GM23338 (cell line): ENCODE data around the gene ARPC2. TPM values are rescaled to one million over a fixed set of nuclear protein-coding genes. Genes with fewer than 3 reads are reported as not detected.

ENCODE experiments used
- ATAC-seq: fragments of 200-7000 bp; cut with Tn5 transposase; 3 replicates; pipeline ENCODE4 v1.9.1; 2020
- DNase-seq: peaks from one replicate; pipeline ENCODE4 v3.0.0-alpha.2; 2015; ENCODE audit warnings: low spot score
- H2AFZ ChIP-seq: fragments of 200-600 bp; sonication (generic); 2 replicates; pipeline ENCODE4 v1.8.0; 2016; ENCODE audit warnings: antibody characterized with exemption, mild to moderate bottlenecking, moderate library complexity
- H3F3A ChIP-seq: fragments of 200-600 bp; sonication (generic); replicated peaks from 2 replicates; pipeline ENCODE4 v1.8.0; 2017; ENCODE audit warnings: antibody characterized with exemption, mixed run types, low read depth
- H3K27ac ChIP-seq: fragments of 200-600 bp; sonication (generic); 2 replicates; pipeline ENCODE4 v1.6.1; 2016; ENCODE audit warnings: low read depth
- H3K27me3 ChIP-seq: fragments of 200-600 bp; sonication (generic); 2 replicates; pipeline ENCODE4 v1.8.0; 2016; ENCODE audit warnings: mild to moderate bottlenecking, mixed run types, moderate library complexity; ENCODE audit not compliant: insufficient read depth
- H3K36me3 ChIP-seq: fragments of 200-600 bp; sonication (generic); 2 replicates; pipeline ENCODE4 v1.8.0; 2016; ENCODE audit warnings: mild to moderate bottlenecking; ENCODE audit not compliant: insufficient read depth
- H3K4me1 ChIP-seq: fragments of 200-600 bp; sonication (generic); 2 replicates; pipeline ENCODE4 v1.8.0; 2016; ENCODE audit warnings: mild to moderate bottlenecking, moderate library complexity; ENCODE audit not compliant: insufficient read depth
- H3K4me2 ChIP-seq: fragments of 200-600 bp; sonication (generic); 2 replicates; pipeline ENCODE4 v1.7.1; 2017; ENCODE audit warnings: mixed run types
- H3K4me3 ChIP-seq: fragments of 200-600 bp; sonication (generic); 2 replicates; pipeline ENCODE4 v1.6.1; 2016; ENCODE audit warnings: mixed run types
- H3K79me2 ChIP-seq: fragments of 200-600 bp; sonication (generic); replicated peaks from 2 replicates; pipeline ENCODE4 v1.8.0; 2017; ENCODE audit warnings: mild to moderate bottlenecking; ENCODE audit not compliant: insufficient read depth
- H3K9me2 ChIP-seq: fragments of 200-600 bp; sonication (generic); 2 replicates; pipeline ENCODE4 v1.8.0; 2017; ENCODE audit not compliant: insufficient read depth
- H4K20me1 ChIP-seq: fragments of 200-600 bp; sonication (generic); replicated peaks from 2 replicates; pipeline ENCODE4 v1.8.0; 2017; ENCODE audit warnings: mild to moderate bottlenecking; ENCODE audit not compliant: insufficient read depth
- H3K27ac Mint-ChIP-seq: 2 replicates; pipeline ENCODE4 v1.8.0; 2020; ENCODE audit warnings: inconsistent platforms, mild to moderate bottlenecking, moderate library complexity, mixed read lengths
- H3K27me3 Mint-ChIP-seq: 3 replicates; pipeline ENCODE4 v1.8.0; 2022; ENCODE audit warnings: low read depth, mild to moderate bottlenecking, moderate library complexity, mixed read lengths, inconsistent platforms; ENCODE audit not compliant: insufficient read depth, poor library complexity
- H3K36me3 Mint-ChIP-seq: 3 replicates; pipeline ENCODE4 v1.8.0; 2021; ENCODE audit warnings: low read depth, mild to moderate bottlenecking, inconsistent platforms, moderate library complexity, mixed read lengths
- H3K4me1 Mint-ChIP-seq: 3 replicates; pipeline ENCODE4 v1.8.0; 2020; ENCODE audit warnings: mild to moderate bottlenecking, inconsistent platforms, mixed read lengths
- H3K4me3 Mint-ChIP-seq: 3 replicates; pipeline ENCODE4 v1.8.0; 2021; ENCODE audit warnings: moderate library complexity, mild to moderate bottlenecking, inconsistent platforms, mixed read lengths
- H3K9me3 Mint-ChIP-seq: 3 replicates; pipeline ENCODE4 v1.8.0; 2020; ENCODE audit warnings: moderate library complexity, mild to moderate bottlenecking, inconsistent platforms, mixed read lengths
- CREB1 ChIP-seq: fragments of 250-450 bp; sonication (Bioruptor Pico); IDR thresholded peaks from 2 replicates; pipeline ENCODE4 v1.5.0; 2020; ENCODE audit warnings: low read depth, mild to moderate bottlenecking, moderate library complexity
- EZH2 ChIP-seq: fragments of 200-600 bp; sonication (generic); IDR thresholded peaks from one replicate; pipeline ENCODE4 v1.8.0; 2017; ENCODE audit warnings: antibody characterized with exemption, mild to moderate bottlenecking, low read depth; ENCODE audit not compliant: unreplicated experiment
- EZH2phosphoT487 ChIP-seq: fragments of 200-600 bp; sonication (generic); IDR thresholded peaks from one replicate; pipeline ENCODE4 v1.8.1; 2018; ENCODE audit warnings: antibody characterized with exemption; ENCODE audit not compliant: unreplicated experiment
- JUNB ChIP-seq: IDR thresholded peaks from one replicate; pipeline ENCODE4 v1.6.1; 2016; ENCODE audit warnings: antibody characterized with exemption; ENCODE audit not compliant: unreplicated experiment
- NANOG ChIP-seq: IDR thresholded peaks from 2 replicates; pipeline ENCODE4 v1.6.1; 2016; ENCODE audit warnings: antibody characterized with exemption, borderline replicate concordance
- POLR2AphosphoS5 ChIP-seq: IDR thresholded peaks from 2 replicates; pipeline ENCODE4 v1.6.1; 2016; ENCODE audit warnings: antibody characterized with exemption, low read depth
- STAT1 ChIP-seq: IDR thresholded peaks from one replicate; pipeline ENCODE4 v1.6.1; 2016; ENCODE audit warnings: antibody characterized with exemption; ENCODE audit not compliant: unreplicated experiment
- ZNF114 ChIP-seq: fragments of 250-450 bp; sonication (Bioruptor Pico); IDR thresholded peaks from 2 replicates; pipeline ENCODE4 v1.5.0; 2020; ENCODE audit warnings: mild to moderate bottlenecking, moderate library complexity
- ZNF331 ChIP-seq: fragments of 250-450 bp; sonication (Bioruptor Pico); IDR thresholded peaks from 2 replicates; pipeline ENCODE4 v1.5.0; 2020; ENCODE audit warnings: low read depth, mild to moderate bottlenecking, moderate library complexity
- polyA plus RNA-seq: library from polyadenylated mRNA; unstranded; fragments of >200 nt; fragmentation: Nextera tagmentation; extraction: Ambion mirVana; gene quantifications from 2 replicates; pipeline ENCODE4 v1.2.1, GENCODE V29; 2016
- total RNA-seq: library from RNA; depleted of rRNA; stranded (reverse); fragments of >200 nt; shearing (Covaris generic); gene quantifications from 2 replicates; pipeline ENCODE4 v1.2.3, GENCODE V29; 2014
- TF ChIP-seq, protein P1 (sequence below), 2 experiments: fragments of 200-600 bp in 1 of 2; sonication (generic) in 1 of 2; conservative IDR thresholded peaks; 2 replicates each; pipeline versions ENCODE4 v1.5.1 to v1.6.1; 2016 to 2017; ENCODE audit warnings: antibody characterized with exemption in 2 of 2, low read depth in 2 of 2, mild to moderate bottlenecking in 2 of 2, moderate library complexity in 1 of 2
- TF ChIP-seq, protein P2 (sequence below): IDR thresholded peaks from 2 replicates; pipeline ENCODE4 v1.6.1; 2016; ENCODE audit warnings: antibody characterized with exemption
- TF ChIP-seq, protein P3 (sequence below): IDR thresholded peaks from one replicate; pipeline ENCODE4 v1.6.1; 2018; ENCODE audit warnings: antibody characterized with exemption; ENCODE audit not compliant: unreplicated experiment
- TF ChIP-seq, protein P4 (sequence below): fragments of 250-450 bp; sonication (Bioruptor Pico); IDR thresholded peaks from 2 replicates; pipeline ENCODE4 v1.5.0; 2020; ENCODE audit warnings: mild to moderate bottlenecking, moderate library complexity

Gene ARPC2
- total and polyA plus RNA-seq, 2 experiments from 2014 or later, result 217 to 271 TPM

DNA sequence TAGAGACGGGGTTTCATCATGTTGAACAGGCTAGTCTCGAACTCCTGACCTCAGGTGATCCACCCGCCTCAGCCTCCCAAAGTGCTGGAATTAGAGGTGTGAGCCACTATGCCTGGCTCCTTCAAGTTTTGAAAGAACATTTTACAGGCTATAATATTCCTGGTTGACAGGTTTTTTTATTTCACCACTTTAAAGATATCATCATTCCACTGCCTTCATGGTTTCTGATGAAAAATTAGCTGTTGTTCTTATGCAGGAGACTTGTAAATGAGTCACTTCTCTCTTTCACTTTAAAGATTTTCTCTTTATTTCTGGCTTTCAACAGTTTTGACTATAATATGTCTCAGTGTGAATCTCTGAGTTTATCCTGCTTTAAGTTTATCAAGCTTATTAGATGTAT lies 7.9 kb upstream of the ARPC2 start:
- Histone ChIP-seq H3K36me3 (no peaks in the 10 kb centered on the region), H2AFZ (no peak overlapping the region), H3K4me2 (no peak overlapping the region), H4K20me1 (no peaks in the 10 kb centered on the region), H3K27ac (no peak overlapping the region), H3K9me2 (peaks cover 6% of the 10 kb centered on the region; the same call in 1 of the 2 replicates), H3K79me2 (no peaks in the 10 kb centered on the region), H3K4me3 (no peak overlapping the region), H3F3A (no peaks in the 10 kb centered on the region), H3K4me1 (no peaks in the 10 kb centered on the region), H3K27me3 (no peaks in the 10 kb centered on the region)
- ATAC-seq (no peak), DNase-seq (no peak)
- Mint-ChIP-seq H3K27me3 (peaks cover 10% of the 10 kb centered on the region), H3K36me3 (no peaks in the 10 kb centered on the region), H3K4me1 (peaks cover 3% of the 10 kb centered on the region; the same call in 1 of the 3 replicates), H3K4me3 (no peak overlapping the region), H3K27ac (no peak overlapping the region), H3K9me3 (peaks cover 3% of the 10 kb centered on the region; the same call in 2 of the 3 replicates)
- TF ChIP-seq POLR2AphosphoS5 (no peak), NANOG (no peak), STAT1 (no peak), EZH2phosphoT487 (no peak), CREB1 (CRISPR knock-in tag) (no peak), ZNF331 (no peak), EZH2 (no peak), JUNB (no peak), ZNF114 (CRISPR knock-in tag) (no peak)
- TF ChIP-seq, protein P1, sequence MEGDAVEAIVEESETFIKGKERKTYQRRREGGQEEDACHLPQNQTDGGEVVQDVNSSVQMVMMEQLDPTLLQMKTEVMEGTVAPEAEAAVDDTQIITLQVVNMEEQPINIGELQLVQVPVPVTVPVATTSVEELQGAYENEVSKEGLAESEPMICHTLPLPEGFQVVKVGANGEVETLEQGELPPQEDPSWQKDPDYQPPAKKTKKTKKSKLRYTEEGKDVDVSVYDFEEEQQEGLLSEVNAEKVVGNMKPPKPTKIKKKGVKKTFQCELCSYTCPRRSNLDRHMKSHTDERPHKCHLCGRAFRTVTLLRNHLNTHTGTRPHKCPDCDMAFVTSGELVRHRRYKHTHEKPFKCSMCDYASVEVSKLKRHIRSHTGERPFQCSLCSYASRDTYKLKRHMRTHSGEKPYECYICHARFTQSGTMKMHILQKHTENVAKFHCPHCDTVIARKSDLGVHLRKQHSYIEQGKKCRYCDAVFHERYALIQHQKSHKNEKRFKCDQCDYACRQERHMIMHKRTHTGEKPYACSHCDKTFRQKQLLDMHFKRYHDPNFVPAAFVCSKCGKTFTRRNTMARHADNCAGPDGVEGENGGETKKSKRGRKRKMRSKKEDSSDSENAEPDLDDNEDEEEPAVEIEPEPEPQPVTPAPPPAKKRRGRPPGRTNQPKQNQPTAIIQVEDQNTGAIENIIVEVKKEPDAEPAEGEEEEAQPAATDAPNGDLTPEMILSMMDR (conservative IDR thresholded peaks at IDR 0.05; ENCODE audit: low read depth in 2 of 2), result no peak
- TF ChIP-seq, protein P2, sequence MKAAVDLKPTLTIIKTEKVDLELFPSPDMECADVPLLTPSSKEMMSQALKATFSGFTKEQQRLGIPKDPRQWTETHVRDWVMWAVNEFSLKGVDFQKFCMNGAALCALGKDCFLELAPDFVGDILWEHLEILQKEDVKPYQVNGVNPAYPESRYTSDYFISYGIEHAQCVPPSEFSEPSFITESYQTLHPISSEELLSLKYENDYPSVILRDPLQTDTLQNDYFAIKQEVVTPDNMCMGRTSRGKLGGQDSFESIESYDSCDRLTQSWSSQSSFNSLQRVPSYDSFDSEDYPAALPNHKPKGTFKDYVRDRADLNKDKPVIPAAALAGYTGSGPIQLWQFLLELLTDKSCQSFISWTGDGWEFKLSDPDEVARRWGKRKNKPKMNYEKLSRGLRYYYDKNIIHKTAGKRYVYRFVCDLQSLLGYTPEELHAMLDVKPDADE, result no peak
- TF ChIP-seq, protein P3, sequence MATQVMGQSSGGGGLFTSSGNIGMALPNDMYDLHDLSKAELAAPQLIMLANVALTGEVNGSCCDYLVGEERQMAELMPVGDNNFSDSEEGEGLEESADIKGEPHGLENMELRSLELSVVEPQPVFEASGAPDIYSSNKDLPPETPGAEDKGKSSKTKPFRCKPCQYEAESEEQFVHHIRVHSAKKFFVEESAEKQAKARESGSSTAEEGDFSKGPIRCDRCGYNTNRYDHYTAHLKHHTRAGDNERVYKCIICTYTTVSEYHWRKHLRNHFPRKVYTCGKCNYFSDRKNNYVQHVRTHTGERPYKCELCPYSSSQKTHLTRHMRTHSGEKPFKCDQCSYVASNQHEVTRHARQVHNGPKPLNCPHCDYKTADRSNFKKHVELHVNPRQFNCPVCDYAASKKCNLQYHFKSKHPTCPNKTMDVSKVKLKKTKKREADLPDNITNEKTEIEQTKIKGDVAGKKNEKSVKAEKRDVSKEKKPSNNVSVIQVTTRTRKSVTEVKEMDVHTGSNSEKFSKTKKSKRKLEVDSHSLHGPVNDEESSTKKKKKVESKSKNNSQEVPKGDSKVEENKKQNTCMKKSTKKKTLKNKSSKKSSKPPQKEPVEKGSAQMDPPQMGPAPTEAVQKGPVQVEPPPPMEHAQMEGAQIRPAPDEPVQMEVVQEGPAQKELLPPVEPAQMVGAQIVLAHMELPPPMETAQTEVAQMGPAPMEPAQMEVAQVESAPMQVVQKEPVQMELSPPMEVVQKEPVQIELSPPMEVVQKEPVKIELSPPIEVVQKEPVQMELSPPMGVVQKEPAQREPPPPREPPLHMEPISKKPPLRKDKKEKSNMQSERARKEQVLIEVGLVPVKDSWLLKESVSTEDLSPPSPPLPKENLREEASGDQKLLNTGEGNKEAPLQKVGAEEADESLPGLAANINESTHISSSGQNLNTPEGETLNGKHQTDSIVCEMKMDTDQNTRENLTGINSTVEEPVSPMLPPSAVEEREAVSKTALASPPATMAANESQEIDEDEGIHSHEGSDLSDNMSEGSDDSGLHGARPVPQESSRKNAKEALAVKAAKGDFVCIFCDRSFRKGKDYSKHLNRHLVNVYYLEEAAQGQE, result no peak
- TF ChIP-seq, protein P4, sequence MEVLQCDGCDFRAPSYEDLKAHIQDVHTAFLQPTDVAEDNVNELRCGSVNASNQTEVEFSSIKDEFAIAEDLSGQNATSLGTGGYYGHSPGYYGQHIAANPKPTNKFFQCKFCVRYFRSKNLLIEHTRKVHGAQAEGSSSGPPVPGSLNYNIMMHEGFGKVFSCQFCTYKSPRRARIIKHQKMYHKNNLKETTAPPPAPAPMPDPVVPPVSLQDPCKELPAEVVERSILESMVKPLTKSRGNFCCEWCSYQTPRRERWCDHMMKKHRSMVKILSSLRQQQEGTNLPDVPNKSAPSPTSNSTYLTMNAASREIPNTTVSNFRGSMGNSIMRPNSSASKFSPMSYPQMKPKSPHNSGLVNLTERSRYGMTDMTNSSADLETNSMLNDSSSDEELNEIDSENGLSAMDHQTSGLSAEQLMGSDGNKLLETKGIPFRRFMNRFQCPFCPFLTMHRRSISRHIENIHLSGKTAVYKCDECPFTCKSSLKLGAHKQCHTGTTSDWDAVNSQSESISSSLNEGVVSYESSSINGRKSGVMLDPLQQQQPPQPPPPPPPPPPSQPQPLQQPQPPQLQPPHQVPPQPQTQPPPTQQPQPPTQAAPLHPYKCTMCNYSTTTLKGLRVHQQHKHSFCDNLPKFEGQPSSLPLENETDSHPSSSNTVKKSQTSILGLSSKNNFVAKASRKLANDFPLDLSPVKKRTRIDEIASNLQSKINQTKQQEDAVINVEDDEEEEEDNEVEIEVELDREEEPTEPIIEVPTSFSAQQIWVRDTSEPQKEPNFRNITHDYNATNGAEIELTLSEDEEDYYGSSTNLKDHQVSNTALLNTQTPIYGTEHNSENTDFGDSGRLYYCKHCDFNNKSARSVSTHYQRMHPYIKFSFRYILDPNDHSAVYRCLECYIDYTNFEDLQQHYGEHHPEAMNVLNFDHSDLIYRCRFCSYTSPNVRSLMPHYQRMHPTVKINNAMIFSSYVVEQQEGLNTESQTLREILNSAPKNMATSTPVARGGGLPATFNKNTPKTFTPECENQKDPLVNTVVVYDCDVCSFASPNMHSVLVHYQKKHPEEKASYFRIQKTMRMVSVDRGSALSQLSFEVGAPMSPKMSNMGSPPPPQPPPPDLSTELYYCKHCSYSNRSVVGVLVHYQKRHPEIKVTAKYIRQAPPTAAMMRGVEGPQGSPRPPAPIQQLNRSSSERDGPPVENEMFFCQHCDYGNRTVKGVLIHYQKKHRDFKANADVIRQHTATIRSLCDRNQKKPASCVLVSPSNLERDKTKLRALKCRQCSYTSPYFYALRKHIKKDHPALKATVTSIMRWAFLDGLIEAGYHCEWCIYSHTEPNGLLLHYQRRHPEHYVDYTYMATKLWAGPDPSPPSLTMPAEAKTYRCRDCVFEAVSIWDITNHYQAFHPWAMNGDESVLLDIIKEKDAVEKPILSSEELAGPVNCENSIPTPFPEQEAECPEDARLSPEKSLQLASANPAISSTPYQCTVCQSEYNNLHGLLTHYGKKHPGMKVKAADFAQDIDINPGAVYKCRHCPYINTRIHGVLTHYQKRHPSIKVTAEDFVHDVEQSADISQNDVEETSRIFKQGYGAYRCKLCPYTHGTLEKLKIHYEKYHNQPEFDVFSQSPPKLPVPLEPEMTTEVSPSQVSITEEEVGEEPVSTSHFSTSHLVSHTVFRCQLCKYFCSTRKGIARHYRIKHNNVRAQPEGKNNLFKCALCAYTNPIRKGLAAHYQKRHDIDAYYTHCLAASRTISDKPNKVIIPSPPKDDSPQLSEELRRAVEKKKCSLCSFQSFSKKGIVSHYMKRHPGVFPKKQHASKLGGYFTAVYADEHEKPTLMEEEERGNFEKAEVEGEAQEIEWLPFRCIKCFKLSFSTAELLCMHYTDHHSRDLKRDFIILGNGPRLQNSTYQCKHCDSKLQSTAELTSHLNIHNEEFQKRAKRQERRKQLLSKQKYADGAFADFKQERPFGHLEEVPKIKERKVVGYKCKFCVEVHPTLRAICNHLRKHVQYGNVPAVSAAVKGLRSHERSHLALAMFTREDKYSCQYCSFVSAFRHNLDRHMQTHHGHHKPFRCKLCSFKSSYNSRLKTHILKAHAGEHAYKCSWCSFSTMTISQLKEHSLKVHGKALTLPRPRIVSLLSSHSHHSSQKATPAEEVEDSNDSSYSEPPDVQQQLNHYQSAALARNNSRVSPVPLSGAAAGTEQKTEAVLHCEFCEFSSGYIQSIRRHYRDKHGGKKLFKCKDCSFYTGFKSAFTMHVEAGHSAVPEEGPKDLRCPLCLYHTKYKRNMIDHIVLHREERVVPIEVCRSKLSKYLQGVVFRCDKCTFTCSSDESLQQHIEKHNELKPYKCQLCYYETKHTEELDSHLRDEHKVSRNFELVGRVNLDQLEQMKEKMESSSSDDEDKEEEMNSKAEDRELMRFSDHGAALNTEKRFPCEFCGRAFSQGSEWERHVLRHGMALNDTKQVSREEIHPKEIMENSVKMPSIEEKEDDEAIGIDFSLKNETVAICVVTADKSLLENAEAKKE, result no peak
